Activated CD8-positive, alpha-beta T cell treated with anti-CD3 and anti-CD28 coated beads for 36 hours (primary cell): ENCODE measurements around the gene AIPL1. TPM values are rescaled to one million over a fixed set of nuclear protein-coding genes. Genes with fewer than 3 reads are reported as not detected.
"Not testable (repeated sequence)": the region's sequence is repeated elsewhere in the genome, so short reads cannot be mapped to it uniquely, and the experiment has no call there.

ENCODE experiments used
- ATAC-seq: fragments of 200-7000 bp; cut with Tn5 transposase; one replicate; pipeline ENCODE4 v1.10.0; 2021; ENCODE audit warnings: mild to moderate bottlenecking, moderate library complexity
- CTCF ChIA-PET: fragments of 350-600 bp; sonication (Branson Sonifier 250); formaldehyde crosslinking; loops from one replicate; lab custom pipeline; 2021; ENCODE audit warnings: antibody characterized with exemption; lab: Charles Lee
- POLR2A ChIA-PET: fragments of 350-600 bp; sonication (Branson Sonifier 250); formaldehyde crosslinking; loops from one replicate; lab custom pipeline; 2021; ENCODE audit warnings: antibody characterized with exemption; lab: Charles Lee
- DNase-seq: peaks from one replicate; pipeline ENCODE4 v3.0.0-alpha.2; 2020
- H3K27ac Mint-ChIP-seq: one replicate; pipeline ENCODE4 v1.8.0; 2021; ENCODE audit warnings: mild to moderate bottlenecking, mixed read lengths
- H3K27me3 Mint-ChIP-seq: one replicate; pipeline ENCODE4 v1.8.0; 2021; ENCODE audit warnings: mixed read lengths
- H3K36me3 Mint-ChIP-seq: one replicate; pipeline ENCODE4 v1.8.0; 2021; ENCODE audit warnings: low read depth, mixed read lengths
- H3K4me1 Mint-ChIP-seq: one replicate; pipeline ENCODE4 v1.8.0; 2021; ENCODE audit warnings: low read depth, mixed read lengths
- H3K4me3 Mint-ChIP-seq: one replicate; pipeline ENCODE4 v1.8.0; 2021; ENCODE audit warnings: mild to moderate bottlenecking, moderate library complexity, mixed read lengths
- H3K9me3 Mint-ChIP-seq: one replicate; pipeline ENCODE4 v1.8.0; 2021; ENCODE audit warnings: mixed read lengths
- intact Hi-C: fragments of 100-400 bp; cut with micrococcal nuclease; formaldehyde crosslinking; loops from one replicate; pipeline ENCODE4 v1.10.0; 2022
- total RNA-seq, 2 experiments: library from RNA; stranded (reverse); gene quantifications; one replicate each; pipeline ENCODE4 v1.2.3, GENCODE V29; 2021
- TF ChIP-seq, protein P1 (sequence below): fragments of 200-600 bp; IDR thresholded peaks from one replicate; pipeline ENCODE4 v1.8.0; 2022; ENCODE audit warnings: antibody characterized with exemption, mild to moderate bottlenecking

AIPL1 gene, protein sequence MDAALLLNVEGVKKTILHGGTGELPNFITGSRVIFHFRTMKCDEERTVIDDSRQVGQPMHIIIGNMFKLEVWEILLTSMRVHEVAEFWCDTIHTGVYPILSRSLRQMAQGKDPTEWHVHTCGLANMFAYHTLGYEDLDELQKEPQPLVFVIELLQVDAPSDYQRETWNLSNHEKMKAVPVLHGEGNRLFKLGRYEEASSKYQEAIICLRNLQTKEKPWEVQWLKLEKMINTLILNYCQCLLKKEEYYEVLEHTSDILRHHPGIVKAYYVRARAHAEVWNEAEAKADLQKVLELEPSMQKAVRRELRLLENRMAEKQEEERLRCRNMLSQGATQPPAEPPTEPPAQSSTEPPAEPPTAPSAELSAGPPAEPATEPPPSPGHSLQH
- not detected for total RNA-seq

DNA sequence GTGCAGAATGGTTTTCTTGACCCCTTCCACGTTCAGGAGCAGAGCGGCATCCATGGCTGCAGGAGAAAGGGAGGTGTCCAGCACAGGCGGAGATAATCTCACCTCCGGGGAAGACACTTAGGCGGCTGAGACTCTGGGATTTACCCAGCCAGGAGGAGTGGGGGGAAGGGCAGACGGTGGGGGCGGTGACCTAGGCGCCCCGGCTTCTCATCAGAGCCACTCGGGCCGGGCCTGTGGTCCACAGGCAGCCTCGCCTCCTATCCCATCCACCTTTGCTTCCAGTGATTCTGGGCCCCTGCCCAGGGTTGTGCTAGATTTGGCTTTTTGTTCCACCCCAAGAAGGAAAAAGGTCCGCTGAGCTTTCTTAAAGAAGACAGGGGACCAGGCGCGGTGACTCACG is at the start of gene AIPL1:
Gene AIPL1 (minus strand): TSS at position 71 of the 400 bp plus-strand sequence. CDS start 17 bp downstream, at position 54.
- TF ChIP-seq, protein P1, sequence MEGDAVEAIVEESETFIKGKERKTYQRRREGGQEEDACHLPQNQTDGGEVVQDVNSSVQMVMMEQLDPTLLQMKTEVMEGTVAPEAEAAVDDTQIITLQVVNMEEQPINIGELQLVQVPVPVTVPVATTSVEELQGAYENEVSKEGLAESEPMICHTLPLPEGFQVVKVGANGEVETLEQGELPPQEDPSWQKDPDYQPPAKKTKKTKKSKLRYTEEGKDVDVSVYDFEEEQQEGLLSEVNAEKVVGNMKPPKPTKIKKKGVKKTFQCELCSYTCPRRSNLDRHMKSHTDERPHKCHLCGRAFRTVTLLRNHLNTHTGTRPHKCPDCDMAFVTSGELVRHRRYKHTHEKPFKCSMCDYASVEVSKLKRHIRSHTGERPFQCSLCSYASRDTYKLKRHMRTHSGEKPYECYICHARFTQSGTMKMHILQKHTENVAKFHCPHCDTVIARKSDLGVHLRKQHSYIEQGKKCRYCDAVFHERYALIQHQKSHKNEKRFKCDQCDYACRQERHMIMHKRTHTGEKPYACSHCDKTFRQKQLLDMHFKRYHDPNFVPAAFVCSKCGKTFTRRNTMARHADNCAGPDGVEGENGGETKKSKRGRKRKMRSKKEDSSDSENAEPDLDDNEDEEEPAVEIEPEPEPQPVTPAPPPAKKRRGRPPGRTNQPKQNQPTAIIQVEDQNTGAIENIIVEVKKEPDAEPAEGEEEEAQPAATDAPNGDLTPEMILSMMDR = no peak
- Mint-ChIP-seq H3K27ac (no peak within 1 kb of the TSS), H3K9me3 (peaks cover 12% of the 10 kb centered on the region), H3K36me3 (peaks cover 4% of the 10 kb centered on the region), H3K27me3 (peaks cover 12% of the 10 kb centered on the region), H3K4me1 (no peaks in the 10 kb centered on the region), H3K4me3 (no peak within 1 kb of the TSS)
- ChIA-PET POLR2A (no interaction called here), CTCF (interaction anchor here (1.1 to 2.6 kb wide), 7 partner anchors 11 to 849 kb away, joined by 3 to 21 read pairs (median 7); no protein-coding TSS in a partner anchor)
- no peak for DNase-seq
- no peak for ATAC-seq
- intact Hi-C loops = no loop called here

DNA sequence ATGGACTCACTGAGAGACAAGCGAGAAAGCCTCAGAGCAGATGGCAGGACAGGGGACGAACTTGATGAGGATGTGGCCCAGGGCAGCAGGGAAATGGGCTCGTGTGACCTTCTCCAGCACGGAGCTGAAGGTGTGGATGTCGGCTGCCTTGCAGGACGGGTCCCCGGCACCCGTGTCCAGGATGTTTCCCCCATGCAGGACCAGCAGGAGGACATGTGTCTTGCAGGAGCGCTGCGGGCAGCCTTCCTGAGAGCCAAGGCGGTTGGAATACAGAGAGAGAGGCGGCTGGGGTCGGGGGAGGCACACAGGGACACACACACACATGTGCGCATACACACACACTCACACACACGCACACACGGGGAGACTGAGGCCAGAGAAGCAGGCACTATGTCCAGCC is 48.6 kb upstream of the AIPL1 start:
- CTCF ChIA-PET = interaction anchor here (1.4 kb wide), 1 partner anchor 10 kb away, joined by 7 read pairs; no protein-coding TSS in a partner anchor

DNA sequence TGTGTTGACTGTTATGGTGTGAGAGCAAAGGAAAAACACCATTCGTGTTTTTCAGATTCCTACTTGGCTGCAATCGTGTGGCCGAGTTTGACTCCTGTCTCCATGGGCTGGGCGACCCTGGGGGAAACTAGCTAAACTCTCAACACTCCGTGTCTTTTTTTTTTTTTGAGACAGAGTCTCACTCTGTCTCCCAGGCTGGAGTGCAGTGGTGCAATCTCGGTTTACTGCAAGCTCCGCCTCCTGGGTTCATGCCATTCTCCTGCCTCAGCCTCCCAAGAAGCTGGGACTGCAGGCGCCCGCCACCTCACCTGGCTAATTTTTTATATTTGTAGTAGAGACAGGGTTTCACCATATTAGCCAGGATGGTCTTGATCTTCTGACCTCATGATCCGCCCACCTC is 47.9 kb upstream of the AIPL1 start:
- not testable (repeated sequence) for ATAC-seq

More for the DNA sequence above, 48.6 kb upstream of the AIPL1 start:
- H3K27me3 Mint-ChIP-seq = peaks cover 2% of the 10 kb centered on the region
- no peaks in the 10 kb centered on the region for H3K9me3 Mint-ChIP-seq
- TF ChIP-seq, protein P1 = no peak
- POLR2A ChIA-PET = no interaction called here
- no peaks in the 10 kb centered on the region for H3K4me1 Mint-ChIP-seq
- no peak overlapping the region for H3K4me3 Mint-ChIP-seq
- no peak for ATAC-seq
- H3K27ac Mint-ChIP-seq = no peak overlapping the region
- DNase-seq = no peak
- intact Hi-C loops = no loop called here
- H3K36me3 Mint-ChIP-seq = no peaks in the 10 kb centered on the region

DNA sequence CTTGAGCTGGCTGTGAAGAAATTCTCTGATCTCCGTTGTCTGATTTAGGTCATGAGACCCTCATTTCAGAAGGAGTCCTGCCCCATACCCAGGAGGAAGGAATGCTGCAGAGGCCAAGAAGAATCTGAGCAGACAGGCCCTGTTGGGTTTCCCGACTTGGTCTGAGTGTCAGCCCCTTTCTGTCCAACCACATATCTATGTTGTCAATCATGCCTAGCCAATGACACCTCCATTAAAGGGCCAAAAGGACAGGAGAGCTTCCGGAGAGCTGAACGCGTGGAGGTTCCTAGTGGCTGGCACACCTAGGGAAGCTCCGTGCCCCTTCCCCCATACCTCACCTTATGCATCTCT is 47.2 kb upstream of the AIPL1 start:
- Mint-ChIP-seq H3K4me1 (no peaks in the 10 kb centered on the region), H3K36me3 (no peaks in the 10 kb centered on the region)
- CTCF ChIA-PET = no interaction called here

More for the DNA sequence above, 47.9 kb upstream of the AIPL1 start:
- CTCF ChIA-PET, DNase-seq, H3K4me3 Mint-ChIP-seq, H3K36me3 Mint-ChIP-seq, H3K27ac Mint-ChIP-seq, intact Hi-C loops, POLR2A ChIA-PET, H3K4me1 Mint-ChIP-seq, H3K27me3 Mint-ChIP-seq, H3K9me3 Mint-ChIP-seq: not testable (repeated sequence)

DNA sequence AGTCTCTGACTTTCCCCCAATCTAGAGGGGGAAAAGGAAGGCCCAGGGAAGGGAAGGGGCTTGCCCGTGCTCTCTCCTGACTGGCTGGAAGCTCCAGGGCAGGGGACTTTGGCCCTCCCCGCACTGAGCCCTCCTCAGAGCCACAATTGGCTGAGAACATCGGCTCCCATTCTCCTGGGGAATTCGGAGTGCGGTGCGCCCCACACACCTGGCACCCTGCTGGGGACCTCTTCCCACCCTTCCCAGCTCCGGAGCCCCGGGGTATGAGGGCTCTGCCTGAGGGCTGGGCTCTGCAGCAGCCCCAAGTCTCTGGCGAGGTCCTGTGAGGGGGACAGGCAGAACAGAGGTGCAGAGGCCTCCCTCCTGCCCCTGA is 45.4 kb upstream of the AIPL1 start:
- peaks cover 2% of the 10 kb centered on the region for H3K27me3 Mint-ChIP-seq
- no peak for DNase-seq
- ATAC-seq = no peak

More for the DNA sequence above, 47.2 kb upstream of the AIPL1 start:
- H3K4me3 Mint-ChIP-seq = no peak overlapping the region
- H3K27ac Mint-ChIP-seq = no peak overlapping the region
- no peak for DNase-seq
- ATAC-seq = no peak
- intact Hi-C loops = no loop called here
- no peaks in the 10 kb centered on the region for H3K9me3 Mint-ChIP-seq
- TF ChIP-seq, protein P1 = no peak
- POLR2A ChIA-PET = no interaction called here
- peaks cover 2% of the 10 kb centered on the region for H3K27me3 Mint-ChIP-seq

More for the DNA sequence above, 45.4 kb upstream of the AIPL1 start:
- ChIA-PET CTCF (interaction anchor here (0.9 to 1.0 kb wide), 2 partner anchors 8 to 12 kb away, joined by 3 to 4 read pairs; no protein-coding TSS in a partner anchor), POLR2A (interaction anchor here (1.0 kb wide), 1 partner anchor 9 kb away, joined by 4 read pairs; no protein-coding TSS in a partner anchor)
- H3K27ac Mint-ChIP-seq = no peak overlapping the region
- intact Hi-C loops = no loop called here
- no peaks in the 10 kb centered on the region for H3K9me3 Mint-ChIP-seq
- TF ChIP-seq, protein P1 = no peak
- H3K4me1 Mint-ChIP-seq = no peaks in the 10 kb centered on the region
- H3K36me3 Mint-ChIP-seq = no peaks in the 10 kb centered on the region
- no peak overlapping the region for H3K4me3 Mint-ChIP-seq
